ENCODE results near the gene CYP2A6. TPM values are rescaled to one million over a fixed set of nuclear protein-coding genes. Genes with fewer than 3 reads are reported as not detected.

The CYP2A6 gene
- polyA plus RNA-seq, 2 donors: not detected

GRCh38 chr19:40799558-40800338 lies 50.5 kb downstream of the CYP2A6 start:
- Histone ChIP-seq H3K4me1 (ENCODE audit: control insufficient read depth in 2 of 2, insufficient read depth in 2 of 2, low read length in 1 of 2) (peaks cover 20 to 40% of the 10 kb centered on the region in 2 donors), H3K27me3 (ENCODE audit: control insufficient read depth in 1 of 2, insufficient read depth in 2 of 2, low read length in 2 of 2) (no peaks in the 10 kb centered on the region), H3K4me3 (ENCODE audit: low read depth in 1 of 2, low read length in 2 of 2) (peak overlapping the region; percentile 74 to 78), H3K9me3 (ENCODE audit: control insufficient read depth in 2 of 2, insufficient read depth in 1 of 2, low read depth in 1 of 2, low read length in 1 of 2) (no peaks in the 10 kb centered on the region), H3K27ac (ENCODE audit: low read depth in 2 of 2, low read length in 1 of 2) (peak overlapping the region; percentile 89 to 94), H3K36me3 (ENCODE audit: control insufficient read depth in 2 of 2, insufficient read depth in 2 of 2, low read length in 1 of 2) (peaks cover 0 to 24% of the 10 kb centered on the region in 2 donors)
- 1 to 3% methylated on average over 40 of the region's 40 CpGs for WGBS, 2 donors

GRCh38 chr19:40798683-40799557 lies 51.3 kb downstream of the CYP2A6 start, which contains the start of gene EGLN2:
EGLN2 (plus strand) TSS chr19:40799191; CDS start chr19:40800573, 1,382 bp downstream.
- H3K4me1 ChIP-seq (ENCODE audit: control insufficient read depth in 2 of 2, insufficient read depth in 2 of 2, low read length in 1 of 2): peaks cover 20 to 33% of the 10 kb centered on the region in 2 donors
- H3K27me3 ChIP-seq (ENCODE audit: control insufficient read depth in 1 of 2, insufficient read depth in 2 of 2, low read length in 2 of 2): no peaks in the 10 kb centered on the region
- H3K4me3 ChIP-seq (ENCODE audit: low read depth in 1 of 2, low read length in 2 of 2): peak within 1 kb of the TSS; percentile 74 to 78
- H3K36me3 ChIP-seq (ENCODE audit: control insufficient read depth in 2 of 2, insufficient read depth in 2 of 2, low read length in 1 of 2): peaks cover 0 to 17% of the 10 kb centered on the region in 2 donors
- H3K9me3 ChIP-seq (ENCODE audit: control insufficient read depth in 2 of 2, insufficient read depth in 1 of 2, low read depth in 1 of 2, low read length in 1 of 2): no peaks in the 10 kb centered on the region
- peak within 1 kb of the TSS; percentile 89 to 94 for H3K27ac ChIP-seq (ENCODE audit: low read depth in 2 of 2, low read length in 1 of 2)
- 1% methylated on average over 54 to 106 of the region's 110 CpGs for whole genome bisulfite sequencing, 2 donors

DNA sequence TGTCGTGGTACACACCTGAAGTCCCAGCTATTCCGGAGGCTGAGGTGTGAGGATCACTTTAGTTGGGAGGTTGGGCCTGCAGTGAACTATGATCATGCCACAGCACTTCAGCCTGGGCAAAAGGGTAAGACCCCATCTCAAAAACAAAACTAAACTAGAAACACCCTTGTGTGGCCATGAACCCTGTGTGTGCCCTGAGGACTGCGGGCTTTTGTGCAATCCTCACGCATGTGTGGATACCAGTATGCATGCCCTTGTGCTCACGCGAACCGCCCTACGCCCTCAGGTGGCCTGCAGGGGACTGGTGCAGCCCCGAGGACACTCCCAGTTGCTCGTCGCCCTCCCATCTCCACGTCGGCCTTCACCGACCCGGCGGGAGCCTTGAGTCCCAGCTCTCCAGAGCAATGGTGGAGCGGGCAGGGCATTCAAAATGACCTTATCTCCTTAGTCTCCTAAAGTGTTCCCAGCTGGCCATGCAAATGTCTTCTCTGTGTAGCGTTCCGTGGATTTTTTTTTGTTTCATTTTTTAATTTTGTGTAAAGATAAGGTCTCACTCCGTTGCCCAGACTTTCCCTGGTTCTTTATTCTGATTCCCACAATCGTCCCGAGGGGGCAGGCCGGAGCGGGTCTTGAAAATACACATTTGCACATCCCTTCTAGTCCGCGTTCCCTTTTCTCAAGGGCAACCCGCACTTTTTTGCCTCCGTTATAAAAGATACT lies 52.1 kb downstream of the CYP2A6 start:
- H3K36me3 ChIP-seq (ENCODE audit: control insufficient read depth in 2 of 2, insufficient read depth in 2 of 2, low read length in 1 of 2): peaks cover 0 to 17% of the 10 kb centered on the region in 2 donors
- H3K4me3 ChIP-seq (ENCODE audit: low read depth in 1 of 2, low read length in 2 of 2): peak overlapping the region; percentile 17 to 39
- peaks cover 20 to 25% of the 10 kb centered on the region in 2 donors for H3K4me1 ChIP-seq (ENCODE audit: control insufficient read depth in 2 of 2, insufficient read depth in 2 of 2, low read length in 1 of 2)
- WGBS, 2 donors: 9 to 10% methylated on average over 28 of the region's 28 CpGs
- H3K27me3 ChIP-seq (ENCODE audit: control insufficient read depth in 1 of 2, insufficient read depth in 2 of 2, low read length in 2 of 2): no peaks in the 10 kb centered on the region
- no peaks in the 10 kb centered on the region for H3K9me3 ChIP-seq (ENCODE audit: control insufficient read depth in 2 of 2, insufficient read depth in 1 of 2, low read depth in 1 of 2, low read length in 1 of 2)
- H3K27ac ChIP-seq (ENCODE audit: low read depth in 2 of 2, low read length in 1 of 2): peak overlapping the region; percentile 89 to 90

GRCh38 chr19:40797166-40797962 lies 52.9 kb downstream of the CYP2A6 start:
- WGBS, 2 donors: 88 to 90% methylated on average over 14 of the region's 14 CpGs
- Histone ChIP-seq H3K27me3 (ENCODE audit: control insufficient read depth in 1 of 2, insufficient read depth in 2 of 2, low read length in 2 of 2) (no peaks in the 10 kb centered on the region), H3K36me3 (ENCODE audit: control insufficient read depth in 2 of 2, insufficient read depth in 2 of 2, low read length in 1 of 2) (peaks cover 0 to 17% of the 10 kb centered on the region in 2 donors), H3K4me3 (ENCODE audit: low read depth in 1 of 2, low read length in 2 of 2) (no peak overlapping the region), H3K9me3 (ENCODE audit: control insufficient read depth in 2 of 2, insufficient read depth in 1 of 2, low read depth in 1 of 2, low read length in 1 of 2) (no peaks in the 10 kb centered on the region), H3K27ac (ENCODE audit: low read depth in 2 of 2, low read length in 1 of 2) (peak overlapping the region; percentile 89 to 90), H3K4me1 (ENCODE audit: control insufficient read depth in 2 of 2, insufficient read depth in 2 of 2, low read length in 1 of 2) (peaks cover 14 to 18% of the 10 kb centered on the region in 2 donors)

Other genes starting within 250 kb of the CYP2A6 start
- 100 to 1,000 TPM in 1 of 2 donors, 10 to 100 TPM in 1; 69.9 to 117 TPM for gene LTBP4, start 249.1 kb downstream of the CYP2A6 start, polyA plus RNA-seq
- gene NUMBL, start 159.8 kb downstream of the CYP2A6 start, polyA plus RNA-seq: 10 to 100 TPM in 1 of 2 donors, 1 to 10 TPM in 1; 9.0 to 14.4 TPM
- gene COQ8B, start 133.6 kb downstream of the CYP2A6 start, polyA plus RNA-seq: 10 to 100 TPM; 18.4 to 27.2 TPM
- 100 to 1,000 TPM in 1 of 2 donors, 10 to 100 TPM in 1; 57.4 to 172 TPM for gene ITPKC, start 133.3 kb downstream of the CYP2A6 start, polyA plus RNA-seq
- 1 to 10 TPM; 3.1 to 6.8 TPM for gene ACTMAP, start 100.0 kb downstream of the CYP2A6 start, polyA plus RNA-seq
- 10 to 100 TPM; 48.9 to 58.1 TPM for gene SNRPA, start 99.2 kb downstream of the CYP2A6 start, polyA plus RNA-seq
- 1 to 10 TPM in 1 of 2 donors, under 1 TPM in 1; 0.47 to 1.8 TPM for gene MIA, start 74.9 kb downstream of the CYP2A6 start, polyA plus RNA-seq
- gene RAB4B, start 72.2 kb downstream of the CYP2A6 start, polyA plus RNA-seq: 10 to 100 TPM; 30.9 to 41.8 TPM
- 10 to 100 TPM; 36.3 to 44.7 TPM for gene EGLN2, start 51.3 kb downstream of the CYP2A6 start, polyA plus RNA-seq
- gene CYP2A7, start 31.8 kb upstream of the CYP2A6 start, polyA plus RNA-seq: under 1 TPM in 1 of 2 donors, not detected in 1; 0.20 TPM
- gene CYP2B6, start 140.8 kb upstream of the CYP2A6 start, polyA plus RNA-seq: not detected
- gene CYP2A13, start 238.0 kb upstream of the CYP2A6 start, polyA plus RNA-seq: not detected